ENCODE results near the gene ZNF410.
"Not testable (repeated sequence)": the region's sequence is repeated elsewhere in the genome, so short reads cannot be mapped to it uniquely, and the experiment has no call there.

The ZNF410 gene

GRCh38 chr14:73886449-73887317 is at the start of gene ZNF410:
ZNF410 (plus strand) TSS chr14:73886859; CDS start chr14:73892176, 5,317 bp downstream.
- DNase-seq: peak; percentile 88 to 93 (median 92)

GRCh38 chr14:73838293-73839034 is 48.2 kb upstream of the ZNF410 start:
- DNase-seq: not testable (repeated sequence)

GRCh38 chr14:73842201-73842600 is 44.5 kb upstream of the ZNF410 start:
- no peak for DNase-seq

- DNase-seq: no peak
These were observed 43.8 kb upstream of the ZNF410 start for GRCh38 chr14:73842851-73843250.

GRCh38 chr14:73843296-73843695 is 43.4 kb upstream of the ZNF410 start:
- DNase-seq: no peak

- no peak for DNase-seq
These were observed 39.7 kb upstream of the ZNF410 start for GRCh38 chr14:73846947-73847346.

- DNase-seq: peak in 2 of 3 experiments; percentile 39 to 71
These were observed 35.7 kb upstream of the ZNF410 start for GRCh38 chr14:73851000-73851399.

GRCh38 chr14:73851567-73852382 is 34.9 kb upstream of the ZNF410 start, which contains the start of gene PTGR2:
PTGR2 (plus strand) TSS chr14:73851831; CDS start chr14:73858863, 7,032 bp downstream.
- DNase-seq: peak; percentile 93 to 98 (median 96)

- no peak for DNase-seq
These were observed 27.5 kb upstream of the ZNF410 start for GRCh38 chr14:73859145-73859544.

GRCh38 chr14:73861073-73861472 is 25.6 kb upstream of the ZNF410 start:
- no peak for DNase-seq

GRCh38 chr14:73862480-73862879 is 24.2 kb upstream of the ZNF410 start:
- DNase-seq: no peak

GRCh38 chr14:73863209-73863608 is 23.4 kb upstream of the ZNF410 start:
- DNase-seq: no peak

- DNase-seq: no peak
These were observed 21.0 kb upstream of the ZNF410 start for GRCh38 chr14:73865534-73866113.

- not testable (repeated sequence) for DNase-seq
These were observed 16.9 kb upstream of the ZNF410 start for GRCh38 chr14:73869754-73870153.

- DNase-seq: no peak
These were observed 16.0 kb upstream of the ZNF410 start for GRCh38 chr14:73870525-73871235.

GRCh38 chr14:73873660-73874059 is 13.0 kb upstream of the ZNF410 start:
- no peak for DNase-seq

GRCh38 chr14:73877790-73878189 is 8.9 kb upstream of the ZNF410 start:
- DNase-seq: peak in 1 of 3 experiments; percentile 10

GRCh38 chr14:73878436-73878835 is 8.2 kb upstream of the ZNF410 start:
- DNase-seq: peak in 1 of 3 experiments; percentile 14

GRCh38 chr14:73879027-73879426 is 7.6 kb upstream of the ZNF410 start:
- DNase-seq: peak in 1 of 3 experiments; percentile 13

GRCh38 chr14:73884438-73885190 is 2.0 kb upstream of the ZNF410 start:
- DNase-seq: no peak

- no peak for DNase-seq
These were observed 608 bp downstream of the ZNF410 start for GRCh38 chr14:73887318-73887616.
